SIG-M5 (cell line): ENCODE data around the gene PRSS56.

Experiments used
- DNase-seq: peaks from one replicate; lab custom pipeline; 2025; lab: John Stamatoyannopoulos, UW

The PRSS56 gene

GRCh38 chr2:232519581-232520438, at the start of gene PRSS56:
Gene PRSS56 (plus strand): TSS chr2:232520388. CDS start chr2:232520599, 211 bp downstream.
- no peak for DNase-seq

GRCh38 chr2:232473467-232473890, 46.7 kb upstream of the PRSS56 start:
- DNase-seq: no peak

DNA sequence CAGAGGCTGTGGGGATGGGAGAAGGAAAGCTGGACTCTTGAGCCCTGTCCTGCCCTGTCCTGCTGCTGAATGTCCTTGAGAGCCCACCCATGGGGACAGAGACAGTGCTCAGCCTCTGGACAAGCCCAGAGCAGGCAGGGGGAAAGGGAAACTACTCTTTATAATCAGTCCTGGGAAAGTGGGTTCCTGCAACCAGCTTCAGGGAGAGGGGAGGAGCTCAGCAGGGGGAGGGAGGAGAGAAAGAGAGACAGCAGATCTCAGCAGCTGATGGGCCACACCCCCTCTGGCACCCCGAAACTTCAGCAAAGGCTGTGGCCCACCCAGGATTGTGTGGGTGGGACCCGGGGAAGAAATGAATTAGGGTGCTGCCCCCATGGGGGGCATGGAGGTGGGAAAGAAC, 44.1 kb upstream of the PRSS56 start:
- DNase-seq: no peak

DNA sequence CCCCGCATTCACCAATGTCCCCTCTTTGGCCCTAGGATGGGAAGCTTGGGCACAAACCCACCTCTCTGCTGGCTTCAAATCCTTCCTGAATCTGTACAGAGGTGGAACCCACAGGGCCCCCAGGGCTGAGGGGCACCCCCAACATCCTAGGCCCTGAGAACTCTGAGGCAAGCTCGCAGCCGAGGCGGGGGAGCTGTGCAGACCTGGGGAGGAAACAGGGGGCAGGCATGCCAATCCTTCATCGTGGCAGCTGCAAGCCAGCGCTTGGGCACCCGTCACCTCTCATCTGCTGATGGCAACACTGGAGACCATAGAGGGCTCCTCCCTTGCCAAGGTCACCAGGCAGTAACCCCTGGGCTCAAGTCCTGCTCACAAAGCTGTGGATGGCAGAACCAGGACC, 43.4 kb upstream of the PRSS56 start:
- no peak for DNase-seq

- no peak for DNase-seq
Observed at GRCh38 chr2:232477751-232478510, 42.3 kb upstream of the PRSS56 start.

GRCh38 chr2:232478571-232479340, 41.4 kb upstream of the PRSS56 start:
- DNase-seq: no peak

- no peak for DNase-seq
Observed at GRCh38 chr2:232479341-232480200, 40.6 kb upstream of the PRSS56 start.

GRCh38 chr2:232480201-232481190, 39.7 kb upstream of the PRSS56 start:
- no peak for DNase-seq

GRCh38 chr2:232481322-232482140, 38.7 kb upstream of the PRSS56 start:
- no peak for DNase-seq

GRCh38 chr2:232482301-232483238, 37.6 kb upstream of the PRSS56 start:
- no peak for DNase-seq

- DNase-seq: no peak
Observed at GRCh38 chr2:232483311-232483922, 36.8 kb upstream of the PRSS56 start.

DNA sequence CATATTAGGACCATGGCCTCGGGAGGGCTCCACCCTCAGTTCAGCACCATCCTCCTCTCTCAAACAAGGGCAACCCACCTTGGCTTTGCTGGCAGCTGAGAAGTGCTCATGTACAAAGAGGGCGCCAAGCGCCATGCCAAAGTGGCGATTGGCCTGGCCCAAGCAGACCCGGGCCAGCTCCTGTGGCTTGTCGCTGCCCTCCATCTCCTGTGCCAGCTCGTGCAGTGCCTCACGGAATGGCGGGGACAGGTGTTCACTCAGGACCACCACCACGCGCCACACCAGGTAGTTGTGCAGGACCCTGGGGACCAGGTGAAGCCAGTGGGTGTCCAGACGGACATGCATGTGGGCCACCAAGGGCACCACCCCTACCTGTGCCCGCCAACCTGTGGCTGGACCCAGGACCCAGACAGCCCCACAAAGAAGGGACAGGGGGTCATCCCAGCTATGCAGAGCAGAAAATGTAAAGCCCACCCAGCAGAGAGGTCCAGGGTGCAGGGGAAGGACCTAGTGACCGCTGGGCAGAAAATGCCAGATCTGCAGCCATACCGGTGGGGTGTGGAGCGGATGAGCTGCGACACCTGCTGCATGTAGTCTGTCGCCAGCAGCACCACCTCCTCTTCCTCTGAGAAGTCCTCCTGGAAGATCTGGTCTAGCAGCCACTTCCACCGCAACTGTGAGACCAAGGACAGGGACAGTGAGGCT, 36.1 kb upstream of the PRSS56 start:
- DNase-seq: no peak

GRCh38 chr2:232484628-232485347, 35.4 kb upstream of the PRSS56 start:
- no peak for DNase-seq

DNA sequence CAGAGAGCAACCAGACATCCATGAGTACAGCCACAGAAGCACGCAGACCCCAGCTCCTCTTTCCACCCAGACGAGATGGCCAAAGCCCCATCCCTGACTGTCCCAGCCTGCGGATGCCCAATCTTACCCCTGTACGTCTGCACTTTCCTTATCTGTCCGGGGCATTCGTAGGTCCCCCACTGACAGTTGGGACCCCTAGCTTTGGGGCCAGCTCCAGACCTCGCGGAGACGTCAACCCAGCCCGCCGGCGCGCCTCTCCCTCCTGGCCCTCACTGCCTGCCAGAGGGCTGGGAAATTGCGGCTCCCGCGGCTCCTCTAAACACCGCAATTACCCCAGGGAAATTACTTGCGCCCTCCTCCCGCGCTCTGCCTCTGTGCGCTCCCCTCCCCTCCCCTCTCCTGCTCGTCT, 34.8 kb upstream of the PRSS56 start:
- no peak for DNase-seq

- DNase-seq: no peak
Observed at GRCh38 chr2:232485757-232486557, 34.2 kb upstream of the PRSS56 start.
